Activated naive CD4-positive, alpha-beta T cell treated with anti-CD3 and anti-CD28 coated beads for 36 hours (primary cell): ENCODE results near the gene GABRB2. TPM values are rescaled to one million over a fixed set of nuclear protein-coding genes. Genes with fewer than 3 reads are reported as not detected.

Experiments
- CTCF ChIA-PET: fragments of 350-600 bp; sonication (Branson Sonifier 250); formaldehyde crosslinking; loops from one replicate; lab custom pipeline; 2021; ENCODE audit warnings: antibody characterized with exemption; lab: Charles Lee
- DNase-seq: peaks from one replicate; pipeline ENCODE4 v3.0.0-alpha.2; 2020
- H3K27ac Mint-ChIP-seq: one replicate; pipeline ENCODE4 v1.8.0; 2021; ENCODE audit warnings: mild to moderate bottlenecking, mixed read lengths
- H3K27me3 Mint-ChIP-seq: one replicate; pipeline ENCODE4 v1.8.0; 2021; ENCODE audit warnings: low read depth, mixed read lengths
- H3K36me3 Mint-ChIP-seq: one replicate; pipeline ENCODE4 v1.8.0; 2021; ENCODE audit warnings: low read depth, mixed read lengths
- H3K4me1 Mint-ChIP-seq: one replicate; pipeline ENCODE4 v1.8.0; 2021; ENCODE audit warnings: low read depth, mixed read lengths
- H3K4me3 Mint-ChIP-seq: one replicate; pipeline ENCODE4 v1.8.0; 2021; ENCODE audit warnings: mild to moderate bottlenecking, moderate library complexity, mixed read lengths
- H3K9me3 Mint-ChIP-seq: one replicate; pipeline ENCODE4 v1.8.0; 2021; ENCODE audit warnings: mixed read lengths
- intact Hi-C: fragments of 100-400 bp; cut with micrococcal nuclease; formaldehyde crosslinking; loops from one replicate; pipeline ENCODE4 v1.15.1; 2023
- total RNA-seq, 2 experiments: library from RNA; stranded (reverse); gene quantifications; one replicate each; pipeline ENCODE4 v1.2.3, GENCODE V29; 2021

The GABRB2 gene
- total RNA-seq, 2 experiments from 2014 or later, result not detected

GRCh38 chr5:161378701-161379100, 167.8 kb downstream of the GABRB2 start:
- Mint-ChIP-seq H3K27me3 (no peaks in the 10 kb centered on the region), H3K27ac (no peak overlapping the region), H3K4me3 (no peak overlapping the region), H3K4me1 (no peaks in the 10 kb centered on the region), H3K9me3 (no peaks in the 10 kb centered on the region), H3K36me3 (no peaks in the 10 kb centered on the region)
- intact Hi-C loops, result no loop called here
- CTCF ChIA-PET, result no interaction called here
- no peak for DNase-seq

GRCh38 chr5:161376034-161376433, 170.5 kb downstream of the GABRB2 start:
- no peaks in the 10 kb centered on the region for H3K4me1 Mint-ChIP-seq
- no peaks in the 10 kb centered on the region for H3K9me3 Mint-ChIP-seq
- intact Hi-C loops, result no loop called here
- CTCF ChIA-PET, result no interaction called here
- no peak overlapping the region for H3K4me3 Mint-ChIP-seq
- DNase-seq, result no peak
- H3K36me3 Mint-ChIP-seq, result no peaks in the 10 kb centered on the region
- H3K27ac Mint-ChIP-seq, result no peak overlapping the region
- no peaks in the 10 kb centered on the region for H3K27me3 Mint-ChIP-seq

GRCh38 chr5:161373345-161373707, 173.2 kb downstream of the GABRB2 start:
- intact Hi-C loops, result no loop called here
- H3K4me3 Mint-ChIP-seq, result no peak overlapping the region
- no peaks in the 10 kb centered on the region for H3K4me1 Mint-ChIP-seq
- H3K27me3 Mint-ChIP-seq, result no peaks in the 10 kb centered on the region
- CTCF ChIA-PET, result no interaction called here
- H3K27ac Mint-ChIP-seq, result no peak overlapping the region
- DNase-seq, result no peak
- H3K9me3 Mint-ChIP-seq, result no peaks in the 10 kb centered on the region
- no peaks in the 10 kb centered on the region for H3K36me3 Mint-ChIP-seq

- Mint-ChIP-seq H3K4me1 (no peaks in the 10 kb centered on the region), H3K27me3 (no peaks in the 10 kb centered on the region), H3K27ac (no peak overlapping the region), H3K36me3 (no peaks in the 10 kb centered on the region), H3K9me3 (no peaks in the 10 kb centered on the region), H3K4me3 (no peak overlapping the region)
- DNase-seq, result no peak
- intact Hi-C loops, result no loop called here
- CTCF ChIA-PET, result no interaction called here
These were observed 173.7 kb downstream of the GABRB2 start for GRCh38 chr5:161372682-161373344.

- no peak for DNase-seq
- no peak overlapping the region for H3K4me3 Mint-ChIP-seq
- no peaks in the 10 kb centered on the region for H3K27me3 Mint-ChIP-seq
- intact Hi-C loops, result no loop called here
- H3K36me3 Mint-ChIP-seq, result no peaks in the 10 kb centered on the region
- CTCF ChIA-PET, result no interaction called here
- no peaks in the 10 kb centered on the region for H3K4me1 Mint-ChIP-seq
- H3K9me3 Mint-ChIP-seq, result no peaks in the 10 kb centered on the region
- no peak overlapping the region for H3K27ac Mint-ChIP-seq
These were observed 177.5 kb downstream of the GABRB2 start for GRCh38 chr5:161369022-161369421.

GRCh38 chr5:161358446-161358845, 188.1 kb downstream of the GABRB2 start:
- no peak overlapping the region for H3K4me3 Mint-ChIP-seq
- H3K27me3 Mint-ChIP-seq, result no peaks in the 10 kb centered on the region
- no peaks in the 10 kb centered on the region for H3K4me1 Mint-ChIP-seq
- no peak for DNase-seq
- CTCF ChIA-PET, result no interaction called here
- H3K27ac Mint-ChIP-seq, result no peak overlapping the region
- peaks cover 2% of the 10 kb centered on the region for H3K9me3 Mint-ChIP-seq
- intact Hi-C loops, result no loop called here
- H3K36me3 Mint-ChIP-seq, result no peaks in the 10 kb centered on the region

GRCh38 chr5:161344234-161344633, 202.3 kb downstream of the GABRB2 start:
- intact Hi-C loops, result no loop called here

GRCh38 chr5:161342886-161343285, 203.6 kb downstream of the GABRB2 start:
- Mint-ChIP-seq H3K27me3 (no peaks in the 10 kb centered on the region), H3K4me1 (no peaks in the 10 kb centered on the region), H3K27ac (no peak overlapping the region), H3K9me3 (no peaks in the 10 kb centered on the region), H3K36me3 (no peaks in the 10 kb centered on the region), H3K4me3 (no peak overlapping the region)
- DNase-seq, result no peak
- intact Hi-C loops, result no loop called here
- CTCF ChIA-PET, result no interaction called here

More at GRCh38 chr5:161344234-161344633, 202.3 kb downstream of the GABRB2 start:
- Mint-ChIP-seq H3K27me3 (no peaks in the 10 kb centered on the region), H3K9me3 (no peaks in the 10 kb centered on the region), H3K4me3 (no peak overlapping the region), H3K36me3 (no peaks in the 10 kb centered on the region), H3K4me1 (no peaks in the 10 kb centered on the region), H3K27ac (no peak overlapping the region)
- CTCF ChIA-PET, result no interaction called here
- DNase-seq, result no peak

GRCh38 chr5:161340012-161340411, 206.5 kb downstream of the GABRB2 start:
- CTCF ChIA-PET, result no interaction called here
- no peaks in the 10 kb centered on the region for H3K36me3 Mint-ChIP-seq
- H3K4me1 Mint-ChIP-seq, result no peaks in the 10 kb centered on the region
- H3K27ac Mint-ChIP-seq, result no peak overlapping the region
- H3K27me3 Mint-ChIP-seq, result no peaks in the 10 kb centered on the region
- intact Hi-C loops, result no loop called here
- no peak for DNase-seq
- H3K4me3 Mint-ChIP-seq, result no peak overlapping the region
- no peaks in the 10 kb centered on the region for H3K9me3 Mint-ChIP-seq

GRCh38 chr5:161333194-161333880, 213.2 kb downstream of the GABRB2 start:
- no peak for DNase-seq
- Mint-ChIP-seq H3K27me3 (no peaks in the 10 kb centered on the region), H3K36me3 (no peaks in the 10 kb centered on the region), H3K9me3 (peaks cover 4% of the 10 kb centered on the region), H3K4me1 (no peaks in the 10 kb centered on the region), H3K27ac (no peak overlapping the region), H3K4me3 (no peak overlapping the region)
- CTCF ChIA-PET, result no interaction called here
- intact Hi-C loops, result no loop called here

GRCh38 chr5:161332343-161332742, 214.2 kb downstream of the GABRB2 start:
- Mint-ChIP-seq H3K27me3 (no peaks in the 10 kb centered on the region), H3K4me1 (no peaks in the 10 kb centered on the region), H3K9me3 (peaks cover 4% of the 10 kb centered on the region), H3K27ac (no peak overlapping the region), H3K36me3 (no peaks in the 10 kb centered on the region), H3K4me3 (no peak overlapping the region)
- no peak for DNase-seq
- intact Hi-C loops, result no loop called here
- CTCF ChIA-PET, result no interaction called here

GRCh38 chr5:161314033-161314432, 232.5 kb downstream of the GABRB2 start:
- Mint-ChIP-seq H3K27ac (no peak overlapping the region), H3K4me1 (no peaks in the 10 kb centered on the region), H3K27me3 (no peaks in the 10 kb centered on the region), H3K9me3 (peaks cover 6% of the 10 kb centered on the region), H3K36me3 (no peaks in the 10 kb centered on the region), H3K4me3 (no peak overlapping the region)
- no peak for DNase-seq
- intact Hi-C loops, result no loop called here
- CTCF ChIA-PET, result no interaction called here

GRCh38 chr5:161312882-161313281, 233.6 kb downstream of the GABRB2 start:
- no peaks in the 10 kb centered on the region for H3K36me3 Mint-ChIP-seq
- H3K27me3 Mint-ChIP-seq, result no peaks in the 10 kb centered on the region
- no peaks in the 10 kb centered on the region for H3K4me1 Mint-ChIP-seq
- peaks cover 13% of the 10 kb centered on the region for H3K9me3 Mint-ChIP-seq
- DNase-seq, result no peak
- CTCF ChIA-PET, result interaction anchor here (0.6 kb wide), 1 partner anchor 28 kb away, joined by 3 read pairs; no protein-coding TSS in a partner anchor
- H3K27ac Mint-ChIP-seq, result no peak overlapping the region
- no peak overlapping the region for H3K4me3 Mint-ChIP-seq
- intact Hi-C loops, result no loop called here
